NCI-H510A treated with DMSO at 0.1 percent for 48 hours (cell line): Measurements from ENCODE around the gene VPS72.

ENCODE experiments used
- DNase-seq: peaks from one replicate; lab custom pipeline; 2025; lab: John Stamatoyannopoulos, UW

Gene VPS72

DNA sequence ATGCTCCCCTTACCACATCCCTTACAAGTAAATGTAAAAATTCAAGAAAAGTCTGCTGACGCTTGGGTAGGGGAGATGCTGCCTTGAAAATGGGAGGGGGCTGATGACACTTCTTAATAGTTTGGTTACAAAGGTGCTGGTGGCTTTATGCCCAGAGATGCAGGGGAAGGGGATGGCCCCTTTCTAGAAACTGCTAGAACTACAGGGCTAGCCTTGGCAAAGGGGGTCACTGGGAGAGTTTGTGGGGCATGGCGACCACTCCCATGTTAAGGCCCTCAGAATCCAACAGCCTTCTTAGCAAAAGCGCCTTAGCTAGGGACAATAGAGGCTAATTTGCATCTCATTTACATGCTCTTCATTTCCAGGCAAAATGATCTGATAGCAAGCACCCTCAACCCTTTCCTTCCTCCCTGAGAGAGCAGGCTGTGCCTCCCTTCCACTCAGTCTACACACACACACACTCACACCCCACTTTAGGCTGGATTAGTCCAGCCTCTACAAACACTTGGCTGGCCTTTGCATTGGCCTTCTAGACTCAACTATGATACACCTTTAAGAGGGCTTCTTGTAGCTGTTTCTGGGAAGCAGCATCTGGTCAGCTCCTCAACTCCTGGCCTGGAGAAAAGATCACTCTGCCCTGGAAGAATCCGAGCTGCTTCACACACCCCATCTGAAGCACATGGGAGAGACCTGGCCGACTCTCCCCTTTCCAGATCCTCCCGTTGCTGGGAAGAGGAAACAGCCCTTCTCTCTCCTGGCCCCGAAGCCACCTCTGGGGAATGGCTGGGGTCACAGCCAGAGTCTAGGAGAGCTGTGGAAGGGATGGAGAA, 45.3 kb downstream of the VPS72 start:
- no peak for DNase-seq

- DNase-seq, result no peak
Measured at GRCh38 chr1:151143986-151144385, 46.0 kb downstream of the VPS72 start.

DNA sequence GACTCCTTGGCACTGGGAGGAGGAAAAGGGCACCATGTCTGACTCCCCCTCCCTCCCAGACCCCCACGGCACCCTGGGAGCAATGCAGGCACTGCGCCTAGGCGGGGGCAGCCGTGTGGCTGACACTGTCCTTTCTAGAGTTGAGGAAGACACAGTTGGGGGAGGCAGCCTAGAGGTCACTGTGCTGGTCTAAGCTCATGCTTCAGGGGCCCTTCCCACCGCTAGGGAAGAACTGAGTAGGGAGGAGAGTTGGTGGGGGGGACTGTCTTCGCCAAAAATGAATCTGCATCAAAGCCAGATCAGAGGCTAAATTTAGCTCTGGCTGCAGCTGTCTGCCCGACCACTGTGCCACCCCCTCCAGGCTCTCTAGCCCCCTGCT, 47.0 kb downstream of the VPS72 start:
- DNase-seq, result no peak

DNA sequence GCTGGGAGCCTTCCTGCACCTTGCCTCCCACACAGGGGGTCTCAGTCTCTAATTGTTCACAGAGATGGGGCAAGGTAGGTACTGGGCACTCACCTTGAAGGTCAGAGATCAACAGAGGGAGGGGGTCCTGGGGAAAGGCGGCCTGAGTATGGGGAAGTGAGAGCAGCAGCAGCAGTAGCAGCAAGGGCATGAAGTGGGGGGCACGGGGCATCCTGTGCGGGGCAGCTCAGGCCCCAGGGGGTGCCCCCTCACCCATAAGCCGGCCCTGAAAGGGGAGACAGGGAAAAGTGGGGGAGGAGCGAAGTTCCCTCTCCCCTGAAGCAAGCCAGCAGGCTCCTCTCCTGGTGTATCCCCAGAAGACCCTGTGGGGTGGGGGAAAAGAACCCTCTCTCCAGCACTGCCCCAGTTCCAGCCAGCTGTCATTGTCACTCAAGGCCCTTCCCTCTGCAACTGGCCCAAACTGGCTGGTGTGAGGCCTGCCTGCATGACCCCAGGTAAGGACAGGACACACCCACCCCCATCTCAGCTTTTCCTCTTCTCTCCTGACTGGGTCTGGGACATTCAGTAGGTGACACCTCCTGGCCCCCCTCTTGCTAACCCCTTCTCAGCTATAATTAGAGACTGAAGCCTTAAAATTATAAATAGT, 47.5 kb downstream of the VPS72 start:
- DNase-seq, result no peak

GRCh38 chr1:151137789-151138188, 52.2 kb downstream of the VPS72 start:
- no peak for DNase-seq

- DNase-seq, result no peak
Measured at GRCh38 chr1:151135433-151136385, 54.3 kb downstream of the VPS72 start.

DNA sequence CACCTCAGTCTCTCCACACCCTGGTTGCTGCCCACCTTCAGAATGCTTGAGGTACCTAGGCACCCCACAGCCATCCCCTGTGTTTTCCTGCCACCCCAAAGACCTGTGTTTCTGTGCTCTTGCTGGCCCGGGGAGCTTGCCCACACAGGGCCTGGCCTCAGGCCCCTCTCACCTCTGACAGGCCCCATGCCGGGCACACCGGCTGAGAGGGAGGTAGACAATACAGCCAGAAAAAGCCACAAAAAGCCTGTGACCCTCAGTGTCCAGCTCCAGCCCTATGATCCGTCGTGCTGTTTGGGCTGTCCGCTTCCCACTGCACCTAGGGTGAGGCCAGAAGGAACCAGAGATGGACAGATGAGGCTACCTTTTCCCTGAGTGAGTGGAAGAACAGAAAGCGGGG, 55.0 kb downstream of the VPS72 start:
- DNase-seq, result no peak

DNA sequence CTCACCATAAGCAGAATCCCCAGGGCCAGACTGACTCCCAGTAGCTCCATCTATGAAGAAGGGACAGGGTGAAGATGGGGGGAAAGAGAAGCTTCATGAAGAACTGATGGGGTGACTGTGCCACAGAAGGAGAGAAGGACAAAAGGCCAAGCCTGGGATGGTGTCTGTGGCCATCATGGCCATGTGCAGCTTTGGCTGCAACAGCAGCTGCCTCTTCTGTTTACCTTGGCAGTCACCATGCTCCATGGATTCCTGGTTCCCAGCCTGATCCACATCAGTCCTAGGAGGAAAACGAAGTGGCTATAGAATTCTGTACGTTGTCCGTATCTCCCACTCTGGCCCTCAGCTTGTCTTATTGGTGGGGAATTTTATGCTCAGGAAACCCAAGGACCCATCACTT, 55.6 kb downstream of the VPS72 start:
- DNase-seq, result no peak

GRCh38 chr1:151133018-151133806, 56.8 kb downstream of the VPS72 start:
- no peak for DNase-seq

DNA sequence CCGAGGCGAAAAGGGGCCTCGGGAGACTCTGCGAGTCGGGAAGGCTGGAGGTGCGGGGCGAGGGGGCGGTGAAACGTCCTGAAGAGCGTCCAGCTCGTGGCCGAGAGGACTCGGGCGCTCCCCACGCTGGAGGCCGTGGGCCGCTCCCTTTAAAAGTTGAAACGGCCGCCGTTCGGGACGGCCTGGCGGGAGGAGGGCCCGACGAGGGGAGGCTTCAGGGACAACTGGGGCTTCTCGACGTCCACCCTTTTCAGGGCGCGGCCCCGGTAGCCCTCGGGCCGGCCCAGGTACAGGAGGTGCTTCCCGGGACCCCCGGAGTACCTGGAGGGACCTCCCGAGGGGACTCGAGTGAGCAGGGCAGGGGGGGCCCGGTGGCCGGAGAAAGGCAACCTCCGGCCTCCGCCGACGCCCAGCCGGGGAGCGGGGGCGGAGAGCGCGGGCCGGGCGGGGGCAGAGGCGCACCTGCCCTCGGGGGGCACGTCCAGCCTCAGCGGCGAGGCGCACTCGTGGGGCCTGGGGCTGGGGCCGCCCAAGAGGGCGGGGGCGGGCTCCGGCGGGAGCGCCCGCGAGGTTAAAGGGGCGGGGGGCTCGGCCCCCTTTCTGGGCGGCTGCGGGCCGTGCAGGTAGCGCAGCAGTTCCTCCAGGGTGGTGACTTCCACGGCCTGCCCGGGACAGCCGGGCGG, 57.5 kb downstream of the VPS72 start:
- no peak for DNase-seq

GRCh38 chr1:151131701-151132334, 58.2 kb downstream of the VPS72 start:
- DNase-seq, result no peak

DNA sequence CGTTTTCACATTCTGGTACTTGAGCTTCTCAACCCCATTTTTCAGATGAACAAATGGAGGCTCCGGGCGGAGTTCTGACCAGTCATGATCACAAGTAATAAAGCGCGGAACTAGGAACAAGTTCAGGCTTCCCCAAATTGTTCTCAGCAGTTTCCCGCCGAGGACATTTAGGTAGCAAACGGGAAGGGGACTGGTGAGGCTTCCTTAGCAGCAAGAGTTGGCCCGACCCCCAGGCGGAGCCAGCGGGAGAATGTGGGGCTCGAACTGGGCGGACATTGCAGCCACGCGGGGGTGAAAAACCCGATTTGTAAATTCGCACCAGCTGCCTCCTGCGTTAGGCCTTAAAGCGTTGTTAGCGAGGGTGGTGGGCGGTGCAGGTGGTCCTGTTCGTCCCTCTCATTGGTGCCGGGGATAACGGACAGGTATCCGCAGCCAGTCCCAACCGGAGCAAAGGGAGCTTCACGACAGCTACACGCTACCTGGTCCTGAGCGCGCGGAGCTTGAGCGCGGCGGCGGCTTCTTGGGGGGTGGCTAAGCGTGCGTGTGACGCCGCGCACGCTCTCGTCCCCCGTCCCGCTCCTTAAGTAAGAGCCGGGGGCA, 58.9 kb downstream of the VPS72 start:
- no peak for DNase-seq

DNA sequence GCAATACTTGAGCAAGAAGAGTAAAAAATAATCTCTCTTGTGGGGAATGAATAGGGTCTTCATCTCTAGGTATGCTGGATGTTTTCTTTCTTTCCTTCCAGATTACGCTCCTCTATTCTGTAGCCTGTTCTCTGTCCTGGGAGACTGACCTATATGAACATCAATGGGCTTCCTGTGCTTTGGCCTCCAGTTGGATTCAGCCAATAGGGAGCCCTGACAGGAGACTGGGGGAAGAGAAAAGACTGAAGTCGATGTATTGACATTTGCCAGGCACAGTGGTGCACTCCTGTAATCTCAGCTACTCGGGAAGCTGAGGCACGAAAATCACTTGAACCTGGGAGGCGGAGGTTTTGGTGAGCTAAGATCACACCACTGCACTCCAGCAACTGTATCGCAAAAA, 61.2 kb downstream of the VPS72 start:
- no peak for DNase-seq
